GM21390 (cell line): ENCODE results near the gene FTSJ1.
"Not testable (repeated sequence)": the region's sequence is repeated elsewhere in the genome, so short reads cannot be mapped to it uniquely, and the experiment has no call there.

Source experiments
- ATAC-seq: cut with Tn5 transposase; IDR thresholded peaks from one replicate; pipeline ENCODE4 v1.9.1; 2021; ENCODE audit not compliant: unreplicated experiment

FTSJ1 gene

GRCh38 chrX:48475774-48476577, at the start of gene FTSJ1:
TSS of gene FTSJ1 (plus strand) at chrX:48476199. CDS start at chrX:48478048, 1,849 bp downstream.
- peak; percentile 81 for ATAC-seq

GRCh38 chrX:48427027-48427716, 48.8 kb upstream of the FTSJ1 start:
- not testable (repeated sequence) for ATAC-seq

- not testable (repeated sequence) for ATAC-seq
Observed at GRCh38 chrX:48429606-48430005, 46.4 kb upstream of the FTSJ1 start.

- not testable (repeated sequence) for ATAC-seq
Observed at GRCh38 chrX:48430166-48430565, 45.8 kb upstream of the FTSJ1 start.

- not testable (repeated sequence) for ATAC-seq
Observed at GRCh38 chrX:48433713-48434112, 42.3 kb upstream of the FTSJ1 start.

GRCh38 chrX:48447201-48447600, 28.8 kb upstream of the FTSJ1 start:
- not testable (repeated sequence) for ATAC-seq

GRCh38 chrX:48450076-48450475, 25.9 kb upstream of the FTSJ1 start:
- ATAC-seq: no peak

- no peak for ATAC-seq
Observed at GRCh38 chrX:48451708-48452107, 24.3 kb upstream of the FTSJ1 start.

- no peak for ATAC-seq
Observed at GRCh38 chrX:48456628-48457331, 19.2 kb upstream of the FTSJ1 start.

- no peak for ATAC-seq
Observed at GRCh38 chrX:48458711-48459110, 17.3 kb upstream of the FTSJ1 start.

- ATAC-seq: no peak
Observed at GRCh38 chrX:48459483-48459882, 16.5 kb upstream of the FTSJ1 start.

GRCh38 chrX:48460031-48460430, 16.0 kb upstream of the FTSJ1 start:
- ATAC-seq: no peak

- ATAC-seq: no peak
Observed at GRCh38 chrX:48460606-48461005, 15.4 kb upstream of the FTSJ1 start.

GRCh38 chrX:48461830-48462229, 14.2 kb upstream of the FTSJ1 start:
- no peak for ATAC-seq

GRCh38 chrX:48465336-48465933, 10.6 kb upstream of the FTSJ1 start:
- no peak for ATAC-seq

- ATAC-seq: no peak
Observed at GRCh38 chrX:48466696-48467095, 9.3 kb upstream of the FTSJ1 start.

GRCh38 chrX:48467281-48467761, 8.7 kb upstream of the FTSJ1 start:
- no peak for ATAC-seq

GRCh38 chrX:48468247-48468671, 7.7 kb upstream of the FTSJ1 start:
- ATAC-seq: no peak

- no peak for ATAC-seq
Observed at GRCh38 chrX:48468693-48469691, 7.0 kb upstream of the FTSJ1 start.
